Gastrocnemius medialis (tissue), 4 donors: Measurements from ENCODE around the gene ZNF619. TPM values are rescaled to one million over a fixed set of nuclear protein-coding genes. Genes with fewer than 3 reads are reported as not detected.
"Not testable (repeated sequence)": the region's sequence is repeated elsewhere in the genome, so short reads cannot be mapped to it uniquely, and the experiment has no call there.

Experiments
- ATAC-seq, 2 donors: fragments of 150-250 bp; one replicate each; pipeline ENCODE4 v1.9.1; 2016
- DNase-seq, 2 donors: peaks; one replicate each; pipeline ENCODE4 v3.0.0-alpha.2; 2019
- H3K27ac ChIP-seq, 4 donors: fragments of 200-600 bp; sonication (generic); 1 replicate in 1 of 4; 2 replicates in 3 of 4; pipeline ENCODE4 v1.5.1; 2016 to 2018; ENCODE audit warnings: mild to moderate bottlenecking in 2 of 4, moderate library complexity in 1 of 4
- H3K27me3 ChIP-seq, 3 donors: fragments of 200-600 bp; sonication (generic) in 2 of 3; 1 replicate in 1 of 3; 2 replicates in 2 of 3; pipeline versions ENCODE4 v1.5.1 to v1.6.0; 2016 to 2019; ENCODE audit warnings: mild to moderate bottlenecking in 1 of 3, moderate library complexity in 1 of 3
- H3K36me3 ChIP-seq, 2 donors: fragments of 200-600 bp; sonication (generic) in 1 of 2; one replicate each; pipeline ENCODE4 v1.5.1; 2017 to 2018
- H3K4me1 ChIP-seq, 2 donors: fragments of 200-600 bp; sonication (generic) in 1 of 2; one replicate each; pipeline ENCODE4 v1.5.1; 2016 to 2017; ENCODE audit warnings: mild to moderate bottlenecking in 2 of 2
- H3K4me3 ChIP-seq, 4 donors: fragments of 200-600 bp; sonication (generic) in 3 of 4; 1 replicate in 1 of 4; 2 replicates in 3 of 4; pipeline ENCODE4 v1.5.1; 2016 to 2019; ENCODE audit warnings: mild to moderate bottlenecking in 2 of 4
- H3K9me3 ChIP-seq, 3 donors: fragments of 200-600 bp; sonication (generic) in 2 of 3; 1 replicate in 1 of 3; 2 replicates in 2 of 3; pipeline ENCODE4 v1.5.1; 2016 to 2019
- POLR2A ChIP-seq, 2 donors: fragments of 450-650 bp; IDR thresholded peaks; one replicate each; pipeline ENCODE4 v1.6.1; 2017; ENCODE audit warnings: antibody characterized with exemption in 2 of 2, mild to moderate bottlenecking in 2 of 2, moderate library complexity in 2 of 2
- in situ Hi-C, 4 donors: fragments of 200-750 bp; cut with MboI; loops; one replicate each; pipeline versions ENCODE4 v1.15.0 to v1.8.0; 2017; ENCODE audit warnings: low sequenced_read_pairs in 4 of 4
- intact Hi-C: fragments of 100-400 bp; cut with DNase I; formaldehyde crosslinking; loops from one replicate; pipeline ENCODE4 v1.15.1; 2023; ENCODE audit warnings: low total_unique reads
- total RNA-seq, 4 donors: library from RNA; depleted of rRNA; stranded (reverse); fragments of >200 nt; gene quantifications; one replicate each; pipeline versions ENCODE4 v1.1.0 to v1.2.3, GENCODE V29; 2016
- TF ChIP-seq, protein P1 (sequence below), 5 experiments: fragments of 450-650 bp in 3 of 5; fragments of 200-600 bp in 2 of 5; sonication (generic) in 2 of 5; IDR thresholded peaks in 4 of 5; conservative IDR thresholded peaks in 1 of 5; 1 replicate in 4 of 5; 2 replicates in 1 of 5; pipeline ENCODE4 v1.5.1; 2016 to 2019; ENCODE audit warnings: antibody characterized with exemption in 5 of 5, mild to moderate bottlenecking in 3 of 5, moderate library complexity in 3 of 5

ZNF619 gene
- total RNA-seq, 4 donors from 2014 or later: 1.9 to 7.2 (median 2.7) TPM

DNA sequence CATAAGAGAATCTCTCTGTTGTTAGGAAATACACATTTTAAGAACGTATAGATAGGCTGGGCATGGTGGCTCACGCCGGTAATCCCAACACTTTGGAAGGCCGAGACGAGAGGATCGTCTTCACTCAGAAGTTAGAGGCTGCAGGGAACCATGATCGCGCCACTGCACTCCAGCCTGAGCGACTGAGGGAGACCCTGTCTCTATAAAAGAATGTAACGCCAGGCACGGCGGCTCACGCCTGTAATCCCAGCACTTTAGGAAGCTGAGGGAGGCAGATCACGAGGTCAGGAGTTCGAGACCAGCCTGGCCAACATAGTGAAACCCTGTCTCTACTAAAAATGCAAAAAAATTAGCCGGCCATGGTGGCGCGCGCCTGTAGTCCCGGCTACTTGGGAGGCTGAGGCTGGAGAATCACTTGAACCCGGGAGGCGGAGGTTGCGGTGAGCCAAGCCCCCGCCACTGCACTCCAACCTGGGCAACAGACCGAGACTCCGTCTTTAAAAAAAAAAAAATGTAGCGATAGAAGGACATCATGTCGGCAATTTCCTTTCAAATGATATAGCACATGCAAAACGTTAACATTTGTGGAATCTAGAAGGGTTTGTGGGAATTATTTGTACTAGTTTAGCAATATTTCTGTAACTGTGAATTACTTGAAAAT, 20.5 kb upstream of the ZNF619 start:
- TF ChIP-seq, protein P1, sequence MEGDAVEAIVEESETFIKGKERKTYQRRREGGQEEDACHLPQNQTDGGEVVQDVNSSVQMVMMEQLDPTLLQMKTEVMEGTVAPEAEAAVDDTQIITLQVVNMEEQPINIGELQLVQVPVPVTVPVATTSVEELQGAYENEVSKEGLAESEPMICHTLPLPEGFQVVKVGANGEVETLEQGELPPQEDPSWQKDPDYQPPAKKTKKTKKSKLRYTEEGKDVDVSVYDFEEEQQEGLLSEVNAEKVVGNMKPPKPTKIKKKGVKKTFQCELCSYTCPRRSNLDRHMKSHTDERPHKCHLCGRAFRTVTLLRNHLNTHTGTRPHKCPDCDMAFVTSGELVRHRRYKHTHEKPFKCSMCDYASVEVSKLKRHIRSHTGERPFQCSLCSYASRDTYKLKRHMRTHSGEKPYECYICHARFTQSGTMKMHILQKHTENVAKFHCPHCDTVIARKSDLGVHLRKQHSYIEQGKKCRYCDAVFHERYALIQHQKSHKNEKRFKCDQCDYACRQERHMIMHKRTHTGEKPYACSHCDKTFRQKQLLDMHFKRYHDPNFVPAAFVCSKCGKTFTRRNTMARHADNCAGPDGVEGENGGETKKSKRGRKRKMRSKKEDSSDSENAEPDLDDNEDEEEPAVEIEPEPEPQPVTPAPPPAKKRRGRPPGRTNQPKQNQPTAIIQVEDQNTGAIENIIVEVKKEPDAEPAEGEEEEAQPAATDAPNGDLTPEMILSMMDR (IDR thresholded peaks at IDR 0.05 in 4 of 5, conservative IDR thresholded peaks at IDR 0.05 in 1 of 5): no peak
- TF ChIP-seq POLR2A (IDR thresholded peaks at IDR 0.05): no peak
- no peak for ATAC-seq
- H3K4me3 ChIP-seq: peak overlapping the region; percentile 75 to 85 (median 82)
- H3K4me1 ChIP-seq: peaks cover 36% of the 10 kb centered on the region in 2 donors
- no peaks in the 10 kb centered on the region for H3K27me3 ChIP-seq
- H3K27ac ChIP-seq: peak overlapping the region; percentile 87 to 93 (median 90)
- H3K36me3 ChIP-seq: peaks cover 0 to 39% of the 10 kb centered on the region in 2 donors
- H3K9me3 ChIP-seq: no peaks in the 10 kb centered on the region
- in situ Hi-C loops: loop anchor here in 2 of 4 donors (10.0 to 25.0 kb wide), 4 partner anchors 68 to 1269 kb away; partner anchors contain the start of genes SLC25A38 (in 1 of the 2), XIRP1 (in 1 of the 2) and ZNF621 (in 1 of the 2)
- intact Hi-C loops: loop anchor here (5.0 to 10.0 kb wide), 3 partner anchors 738 to 1638 kb away; partner anchors contain the start of genes CTNNB1, RPSA and TRAK1
- no peak for DNase-seq

DNA sequence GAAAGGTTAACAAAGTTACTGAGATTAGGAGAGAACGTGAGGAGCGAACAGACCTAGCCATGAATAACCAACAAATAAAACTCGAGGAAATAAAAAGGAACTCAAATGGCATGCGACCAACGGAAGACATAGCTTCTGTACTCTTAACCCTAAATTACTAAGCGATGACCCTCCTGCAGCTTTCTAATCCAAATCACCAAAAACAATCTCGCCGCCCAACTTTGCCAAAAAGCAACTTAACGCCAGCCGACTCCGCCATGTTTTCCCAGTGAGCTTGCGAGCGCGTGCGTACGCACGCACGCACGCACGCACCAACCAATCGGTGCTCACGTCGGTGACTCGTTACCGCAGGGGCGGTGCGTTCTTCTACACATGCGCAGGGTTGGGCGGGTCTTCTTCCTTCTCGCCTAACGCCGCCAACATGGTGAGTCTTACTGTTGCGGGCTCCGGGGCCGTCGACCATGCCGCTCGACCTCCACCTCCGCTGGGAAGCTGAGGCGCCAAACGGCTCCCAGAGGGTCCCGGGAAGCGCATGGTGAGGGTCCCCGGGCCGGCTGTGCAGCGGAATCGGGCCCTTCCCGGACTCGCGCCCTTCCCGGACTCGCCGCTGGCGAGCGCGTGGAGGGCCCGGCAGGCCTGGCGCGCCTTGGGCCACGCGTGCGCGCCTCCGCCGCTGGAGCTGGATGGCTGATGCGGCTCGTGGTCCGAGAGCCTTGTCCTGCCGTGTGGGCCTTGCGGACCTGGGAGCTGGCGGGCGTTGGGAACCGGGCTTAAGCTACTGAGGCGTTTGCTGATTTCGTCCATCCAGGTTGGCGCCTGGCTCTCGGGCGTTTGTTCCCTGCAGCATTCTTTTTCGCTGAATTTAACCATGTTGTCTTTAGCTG, 19.7 kb upstream of the ZNF619 start, which contains the start of gene RPL14:
Gene RPL14 (plus strand): TSS at position 400 of the 884 bp plus-strand sequence. CDS start 133 bp downstream, at position 533.
- Histone ChIP-seq H3K4me3 (peak within 1 kb of the TSS; percentile 75 to 85 (median 82)), H3K27me3 (no peaks in the 10 kb centered on the region), H3K27ac (peak within 1 kb of the TSS; percentile 87 to 93 (median 90)), H3K36me3 (peaks cover 0 to 44% of the 10 kb centered on the region in 2 donors), H3K4me1 (peaks cover 29 to 33% of the 10 kb centered on the region in 2 donors), H3K9me3 (no peaks in the 10 kb centered on the region)
- peak; percentile 86 to 87 for ATAC-seq
- TF ChIP-seq POLR2A (IDR thresholded peaks at IDR 0.05): peak; percentile 91 to 92
- TF ChIP-seq, protein P1 (IDR thresholded peaks at IDR 0.05 in 4 of 5, conservative IDR thresholded peaks at IDR 0.05 in 1 of 5): no peak
- in situ Hi-C loops (loop anchor here in 2 of 4 donors (10.0 to 25.0 kb wide), 4 partner anchors 68 to 1270 kb away; partner anchors contain the start of genes SLC25A38 (in 1 of the 2), XIRP1 (in 1 of the 2) and ZNF621 (in 1 of the 2)), intact Hi-C loops (loop anchor here (1.0 to 10.0 kb wide), 5 partner anchors 67 to 1638 kb away; partner anchors contain the start of genes CTNNB1, EIF1B, RPSA and TRAK1)
- DNase-seq: peak; percentile 97 to 98

DNA sequence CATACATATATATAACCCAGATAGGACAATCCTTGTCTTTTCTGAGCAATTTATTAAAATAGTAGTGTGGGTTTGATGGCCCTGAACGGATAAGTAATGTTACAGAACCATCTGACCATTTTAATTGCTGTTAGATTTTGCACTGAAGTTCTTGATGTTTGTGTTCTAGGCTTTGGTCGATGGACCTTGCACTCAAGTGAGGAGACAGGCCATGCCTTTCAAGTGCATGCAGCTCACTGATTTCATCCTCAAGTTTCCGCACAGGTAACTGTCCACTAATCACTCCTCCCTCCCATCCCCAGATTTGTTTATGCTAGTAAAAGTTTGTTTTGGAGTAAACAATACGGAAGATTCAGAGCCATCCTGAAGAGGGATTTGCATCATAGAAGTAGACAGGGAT, 18.4 kb upstream of the ZNF619 start:
- intact Hi-C loops: loop anchor here (5.0 to 10.0 kb wide), 3 partner anchors 736 to 1636 kb away; partner anchors contain the start of genes CTNNB1, RPSA and TRAK1
- in situ Hi-C loops: loop anchor here in 2 of 4 donors (10.0 to 25.0 kb wide), 4 partner anchors 66 to 1271 kb away; partner anchors contain the start of genes SLC25A38 (in 1 of the 2), XIRP1 (in 1 of the 2) and ZNF621 (in 1 of the 2)
- H3K27ac ChIP-seq: peak overlapping the region; percentile 87 to 93 (median 90)

DNA sequence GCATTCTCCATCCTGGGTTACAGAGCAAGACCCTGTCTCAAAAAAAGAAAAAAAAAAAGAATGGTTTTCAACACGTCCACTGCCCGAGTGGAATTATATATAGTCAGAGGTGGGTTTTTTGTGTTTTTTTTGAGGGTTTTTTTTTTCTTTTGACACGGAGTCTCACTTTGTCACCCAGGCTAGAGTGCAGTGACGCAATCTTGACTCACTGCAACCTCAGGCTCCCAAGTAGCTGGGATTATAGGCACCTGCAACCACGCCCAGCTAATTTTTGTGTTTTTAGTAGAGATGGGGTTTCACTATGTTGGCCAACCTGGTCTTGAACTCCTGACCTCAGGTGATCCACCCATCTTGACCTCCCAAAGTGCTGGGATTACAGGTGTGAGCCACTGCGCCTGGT, 16.4 kb upstream of the ZNF619 start:
- H3K27me3 ChIP-seq, H3K27ac ChIP-seq, H3K4me3 ChIP-seq, H3K9me3 ChIP-seq, ATAC-seq, intact Hi-C loops, DNase-seq: not testable (repeated sequence)
- Histone ChIP-seq H3K36me3 (peaks cover 0 to 77% of the 10 kb centered on the region in 2 donors), H3K4me1 (peaks cover 15 to 20% of the 10 kb centered on the region in 2 donors)
- in situ Hi-C loops: loop anchor here in 2 of 4 donors (10.0 to 25.0 kb wide), 3 partner anchors 64 to 1273 kb away; partner anchors contain the start of genes SLC25A38 (in 1 of the 2), XIRP1 (in 1 of the 2) and ZNF621 (in 1 of the 2)

More for the DNA sequence above, 18.4 kb upstream of the ZNF619 start:
- TF ChIP-seq, protein P1 (IDR thresholded peaks at IDR 0.05 in 4 of 5, conservative IDR thresholded peaks at IDR 0.05 in 1 of 5): no peak
- no peak for TF ChIP-seq POLR2A (IDR thresholded peaks at IDR 0.05)
- DNase-seq (no peak), ATAC-seq (no peak)
- Histone ChIP-seq H3K4me3 (peak overlapping the region; percentile 75 to 85 (median 82)), H3K9me3 (no peaks in the 10 kb centered on the region), H3K36me3 (peaks cover 0 to 57% of the 10 kb centered on the region in 2 donors), H3K27me3 (no peaks in the 10 kb centered on the region), H3K4me1 (peaks cover 22 to 29% of the 10 kb centered on the region in 2 donors)
